Fibroblast of mammary gland (primary cell): Measurements from ENCODE around the gene CTNNA3.

ENCODE experiments used
- DNase-seq: peaks from one replicate; pipeline ENCODE4 v3.0.0-alpha.2; 2010; ENCODE audit warnings: low read depth
- H3K4me3 ChIP-seq: 2 replicates; pipeline ENCODE4 v1.5.1; 2011; ENCODE audit warnings: low read depth, mild to moderate bottlenecking, low read length, moderate library complexity; ENCODE audit not compliant: control insufficient read depth
- TF ChIP-seq, protein P1 (sequence below): conservative IDR thresholded peaks from 2 replicates; pipeline ENCODE4 v1.5.1; 2011; ENCODE audit warnings: low read depth, low read length, inconsistent platforms; ENCODE audit not compliant: control insufficient read depth, insufficient read depth

The CTNNA3 gene

DNA sequence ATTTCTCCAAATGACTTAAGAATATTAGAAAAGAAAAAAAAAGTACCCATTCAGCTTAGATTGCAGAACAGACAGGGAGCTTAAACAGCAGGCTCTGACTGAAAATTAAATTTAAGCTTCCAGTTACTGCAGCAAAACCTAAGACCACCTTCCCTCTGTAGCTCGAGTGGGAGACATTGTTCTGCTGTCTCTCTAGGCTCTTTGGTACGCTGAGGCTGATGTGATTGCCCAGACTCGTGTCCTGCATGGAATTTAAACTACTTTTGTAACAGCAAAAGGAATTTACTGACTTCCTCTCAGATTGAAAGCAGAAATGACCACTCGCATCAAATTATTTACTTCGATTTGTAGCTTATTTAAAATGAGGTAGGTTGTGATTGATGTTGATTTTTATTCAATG, 645.6 kb downstream of the CTNNA3 start:
- no peak overlapping the region for H3K4me3 ChIP-seq
- TF ChIP-seq, protein P1, sequence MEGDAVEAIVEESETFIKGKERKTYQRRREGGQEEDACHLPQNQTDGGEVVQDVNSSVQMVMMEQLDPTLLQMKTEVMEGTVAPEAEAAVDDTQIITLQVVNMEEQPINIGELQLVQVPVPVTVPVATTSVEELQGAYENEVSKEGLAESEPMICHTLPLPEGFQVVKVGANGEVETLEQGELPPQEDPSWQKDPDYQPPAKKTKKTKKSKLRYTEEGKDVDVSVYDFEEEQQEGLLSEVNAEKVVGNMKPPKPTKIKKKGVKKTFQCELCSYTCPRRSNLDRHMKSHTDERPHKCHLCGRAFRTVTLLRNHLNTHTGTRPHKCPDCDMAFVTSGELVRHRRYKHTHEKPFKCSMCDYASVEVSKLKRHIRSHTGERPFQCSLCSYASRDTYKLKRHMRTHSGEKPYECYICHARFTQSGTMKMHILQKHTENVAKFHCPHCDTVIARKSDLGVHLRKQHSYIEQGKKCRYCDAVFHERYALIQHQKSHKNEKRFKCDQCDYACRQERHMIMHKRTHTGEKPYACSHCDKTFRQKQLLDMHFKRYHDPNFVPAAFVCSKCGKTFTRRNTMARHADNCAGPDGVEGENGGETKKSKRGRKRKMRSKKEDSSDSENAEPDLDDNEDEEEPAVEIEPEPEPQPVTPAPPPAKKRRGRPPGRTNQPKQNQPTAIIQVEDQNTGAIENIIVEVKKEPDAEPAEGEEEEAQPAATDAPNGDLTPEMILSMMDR, result no peak
- DNase-seq, result no peak

DNA sequence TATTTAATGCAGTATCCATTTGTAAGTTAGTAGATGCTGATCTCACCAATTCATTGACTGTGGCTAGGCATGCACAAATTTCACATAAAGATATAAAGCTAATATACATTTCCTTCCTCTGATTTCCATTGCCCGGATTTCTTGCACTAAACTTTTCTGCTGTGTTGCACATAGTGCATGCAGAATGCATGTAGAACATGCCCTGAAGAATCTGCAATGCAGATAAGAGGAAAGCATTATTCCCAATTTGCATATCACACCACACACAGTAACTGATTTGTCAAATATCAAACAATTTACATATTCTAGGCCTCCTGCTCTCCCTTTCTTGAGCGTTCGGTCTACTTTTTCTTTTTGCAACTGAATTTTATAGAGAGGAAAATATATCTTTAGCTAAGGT, 646.0 kb downstream of the CTNNA3 start:
- no peak for DNase-seq
- TF ChIP-seq, protein P1, result no peak
- no peak overlapping the region for H3K4me3 ChIP-seq

DNA sequence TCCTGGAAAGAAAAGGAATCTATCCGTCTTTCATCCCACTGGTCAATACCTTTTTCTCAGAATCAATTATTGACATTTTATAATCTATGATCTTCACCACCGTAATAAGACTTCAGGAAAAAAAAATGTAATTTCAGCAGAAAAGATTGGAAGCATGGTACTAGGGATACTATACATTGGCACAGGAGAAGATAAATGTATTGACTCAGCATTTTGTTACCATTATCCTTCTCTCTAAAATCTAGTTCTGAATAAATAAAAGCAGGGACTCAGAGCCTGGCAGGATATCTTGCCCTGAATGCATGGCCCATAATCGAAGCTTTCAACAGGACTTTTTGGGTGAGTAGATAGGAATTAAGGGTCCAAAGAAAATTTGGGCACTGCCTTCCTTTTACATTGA, 649.5 kb downstream of the CTNNA3 start:
- H3K4me3 ChIP-seq, result no peak overlapping the region
- DNase-seq, result no peak
- TF ChIP-seq, protein P1, result no peak

DNA sequence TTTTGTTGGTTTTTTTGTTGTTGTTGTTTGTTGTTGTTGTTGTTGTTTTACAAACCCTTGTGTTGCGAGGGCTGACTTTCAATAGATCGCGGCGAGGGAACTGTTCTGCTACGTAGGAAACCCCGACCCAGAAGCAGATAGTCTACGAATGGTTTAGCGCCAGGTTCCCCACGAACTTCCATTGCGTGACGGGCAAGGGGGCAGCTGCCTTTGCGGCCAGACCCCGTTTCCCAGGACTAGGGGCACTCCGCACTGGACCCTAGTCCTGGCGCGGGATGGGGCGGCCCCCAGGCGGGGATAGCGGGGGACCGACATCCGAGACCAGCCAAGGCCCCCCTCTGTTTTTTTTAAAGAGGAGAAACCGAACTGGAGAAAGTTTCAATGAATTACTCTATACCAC, 650.6 kb downstream of the CTNNA3 start:
- no peak for DNase-seq
- TF ChIP-seq, protein P1, result no peak
- H3K4me3 ChIP-seq, result no peak overlapping the region

DNA sequence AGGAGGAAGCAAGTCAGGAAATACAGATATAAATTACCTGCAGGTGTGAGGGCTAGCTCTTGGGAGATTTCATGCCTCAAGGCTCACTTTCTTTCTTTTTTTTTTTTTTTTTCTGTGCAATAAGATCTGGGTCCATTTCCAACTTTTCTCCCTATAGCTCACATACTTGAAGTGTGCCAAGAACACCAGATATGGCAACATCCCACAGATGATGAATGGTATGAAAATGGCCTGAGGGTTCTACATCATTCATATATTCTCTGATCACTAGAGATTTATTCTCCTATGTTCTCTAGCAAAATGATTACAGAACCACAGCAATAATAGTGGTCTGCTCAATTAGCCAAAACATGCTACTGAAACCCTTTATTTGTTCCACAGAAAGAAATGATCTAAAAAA, 653.0 kb downstream of the CTNNA3 start:
- H3K4me3 ChIP-seq, result no peak overlapping the region
- no peak for DNase-seq
- TF ChIP-seq, protein P1, result no peak

DNA sequence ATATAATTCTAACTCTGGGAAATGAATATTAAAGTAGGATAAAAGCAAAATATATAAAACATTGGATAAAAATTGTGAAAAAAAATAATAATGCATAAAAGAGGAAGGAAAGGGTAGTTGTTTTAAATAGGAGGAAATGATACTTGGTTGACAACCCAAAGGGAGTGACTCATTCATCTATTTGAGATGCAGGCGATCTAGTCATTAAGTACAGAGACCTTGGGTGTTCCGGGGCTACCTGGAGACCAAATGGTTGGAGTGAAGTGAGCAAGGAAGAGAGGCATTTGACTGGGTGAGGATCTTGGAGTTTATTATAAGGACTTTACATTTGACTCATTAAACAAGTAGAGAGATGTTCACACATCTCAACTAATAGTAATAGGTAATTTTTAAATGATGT, 659.2 kb downstream of the CTNNA3 start:
- H3K4me3 ChIP-seq, result no peak overlapping the region
- TF ChIP-seq, protein P1, result no peak
- DNase-seq, result no peak

DNA sequence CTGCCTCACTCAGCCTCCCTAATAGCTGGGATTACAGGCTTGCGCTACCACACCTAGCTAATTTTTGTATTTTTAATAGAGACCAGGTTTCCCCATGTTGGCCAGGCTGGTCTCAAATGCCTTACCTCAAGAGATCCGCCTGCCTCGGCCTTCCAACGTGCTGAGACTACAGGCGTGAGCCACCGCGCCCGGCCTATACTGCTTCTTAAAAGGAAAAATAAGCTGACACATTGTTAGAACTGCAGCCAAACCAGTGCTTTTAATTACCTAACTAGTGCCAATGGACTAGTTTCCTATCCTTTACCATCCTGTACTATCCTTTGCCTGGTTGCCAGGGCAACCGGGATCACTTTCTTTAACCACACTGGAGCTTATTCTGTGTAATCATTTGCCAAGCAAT, 662.1 kb downstream of the CTNNA3 start:
- no peak for DNase-seq
- no peak overlapping the region for H3K4me3 ChIP-seq
- TF ChIP-seq, protein P1, result no peak
